ENCODE data around the gene IMMT.

- TF ChIP-seq CTCF (IDR thresholded peaks at IDR 0.05) (no peak), POLR2A (IDR thresholded peaks at IDR 0.05) (no peak)
These were observed 636 bp upstream of the IMMT start for GRCh38 chr2:86195808-86196387.
